ENCODE measurements around the gene AMIGO3.

GRCh38 chr3:49668414-49668797 is 51.1 kb downstream of the AMIGO3 start:
- TF ChIP-seq, protein P1, sequence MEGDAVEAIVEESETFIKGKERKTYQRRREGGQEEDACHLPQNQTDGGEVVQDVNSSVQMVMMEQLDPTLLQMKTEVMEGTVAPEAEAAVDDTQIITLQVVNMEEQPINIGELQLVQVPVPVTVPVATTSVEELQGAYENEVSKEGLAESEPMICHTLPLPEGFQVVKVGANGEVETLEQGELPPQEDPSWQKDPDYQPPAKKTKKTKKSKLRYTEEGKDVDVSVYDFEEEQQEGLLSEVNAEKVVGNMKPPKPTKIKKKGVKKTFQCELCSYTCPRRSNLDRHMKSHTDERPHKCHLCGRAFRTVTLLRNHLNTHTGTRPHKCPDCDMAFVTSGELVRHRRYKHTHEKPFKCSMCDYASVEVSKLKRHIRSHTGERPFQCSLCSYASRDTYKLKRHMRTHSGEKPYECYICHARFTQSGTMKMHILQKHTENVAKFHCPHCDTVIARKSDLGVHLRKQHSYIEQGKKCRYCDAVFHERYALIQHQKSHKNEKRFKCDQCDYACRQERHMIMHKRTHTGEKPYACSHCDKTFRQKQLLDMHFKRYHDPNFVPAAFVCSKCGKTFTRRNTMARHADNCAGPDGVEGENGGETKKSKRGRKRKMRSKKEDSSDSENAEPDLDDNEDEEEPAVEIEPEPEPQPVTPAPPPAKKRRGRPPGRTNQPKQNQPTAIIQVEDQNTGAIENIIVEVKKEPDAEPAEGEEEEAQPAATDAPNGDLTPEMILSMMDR (IDR thresholded peaks at IDR 0.05; ENCODE audit: borderline replicate concordance, extremely low read depth, low read length, poor library complexity, severe bottlenecking), result no peak
- no peak for TF ChIP-seq EZH2 (IDR thresholded peaks at IDR 0.05; ENCODE audit: borderline replicate concordance, low read depth, low read length, severe bottlenecking)
